Psoas muscle (tissue), 8 donors: Measurements from ENCODE around the gene ARAP3. TPM values are rescaled to one million over a fixed set of nuclear protein-coding genes. Genes with fewer than 3 reads are reported as not detected.
"Not testable (repeated sequence)": the region's sequence is repeated elsewhere in the genome, so short reads cannot be mapped to it uniquely, and the experiment has no call there.

Experiments used
- ATAC-seq, 4 donors: fragments of 200-7000 bp; cut with Tn5 transposase; one replicate each; pipeline ENCODE4 v1.9.1; 2020; ENCODE audit warnings: moderate library complexity in 3 of 4, mild to moderate bottlenecking in 2 of 4
- DNase-seq, 2 donors: peaks; one replicate each; pipeline ENCODE4 v3.0.0-alpha.2; 2020
- H3K27ac ChIP-seq: fragments of 200-600 bp; one replicate; pipeline ENCODE4 v1.8.0; 2022
- H3K27me3 ChIP-seq, 3 donors: fragments of 200-600 bp in 1 of 3; one replicate each; pipeline versions ENCODE4 v1.6.1 to v1.8.0; 2013 to 2022; ENCODE audit warnings: low read length in 2 of 3, mild to moderate bottlenecking in 2 of 3, moderate library complexity in 1 of 3; ENCODE audit not compliant: insufficient read depth in 3 of 3
- H3K36me3 ChIP-seq, 2 donors: fragments of 200-600 bp in 1 of 2; one replicate each; pipeline versions ENCODE4 v1.6.1 to v1.8.0; 2013 to 2022; ENCODE audit warnings: low read depth in 1 of 2, mild to moderate bottlenecking in 1 of 2, moderate library complexity in 1 of 2; ENCODE audit not compliant: insufficient read depth in 1 of 2
- H3K4me1 ChIP-seq: fragments of 200-600 bp; one replicate; pipeline ENCODE4 v1.8.0; 2022
- H3K4me3 ChIP-seq: fragments of 200-600 bp; one replicate; pipeline ENCODE4 v1.8.0; 2022; ENCODE audit warnings: mild to moderate bottlenecking
- H3K9me3 ChIP-seq: fragments of 200-600 bp; one replicate; pipeline ENCODE4 v1.8.0; 2022
- CTCF ChIP-seq: fragments of 200-600 bp; IDR thresholded peaks from one replicate; pipeline ENCODE4 v1.8.0; 2022; ENCODE audit warnings: antibody characterized with exemption
- WGBS, 3 donors: extraction: QIAGEN DNeasy Blood & Tissue Kit; methylation state at CpG; one replicate each; pipeline versions ENCODE4 v1.1.6 to v1.1.7; 2013; 5-methylcytosine and 5-hydroxymethylcytosine counted together
- intact Hi-C, 2 donors: fragments of 100-400 bp; cut with DNase I; formaldehyde crosslinking; loops; one replicate each; pipeline versions ENCODE4 v1.11.0 to v1.14.2; 2022
- long read RNA-seq, 2 donors: library from polyadenylated mRNA; unstranded; transcript quantifications; one replicate each; pipeline ENCODE4 v2.0.0, GENCODE V29; 2021
- polyA plus RNA-seq, 3 donors: library from polyadenylated mRNA; stranded (reverse); fragments of 200-250 nt; gene quantifications; one replicate each; pipeline ENCODE4 v1.2.3, GENCODE V29; 2013
- total RNA-seq, 4 donors: library from RNA; stranded (reverse); fragmentation: NEBNext Ultra II Directional in 2 of 4; extraction: Animal tissue kit (Norgen Biotek cat#: 25700) in 2 of 4; gene quantifications; one replicate each; pipeline versions ENCODE4 v1.2.1 to v1.2.4, GENCODE V29; 2021 to 2023
- donor health status: healthy with polysubstance abuse.
- donor health status: DM: no; HTN: no; CAD: no; lungs with moderate emphysema.
- donor health status: Bipolar disorder and iron deficiency.
- donor health status: healthy.
- donor health status: DM: yes; HTN: yes; CAD: no.
- donor health status: DM: no; HTN: no; CAD: no.
- donor health status: DM: no; HTN: no; CAD: no.
- donor health status: DM: yes; HTN: yes; CAD: no.

ARAP3 gene
- total RNA-seq (1 to 10 TPM; 5.2 to 10.0 (median 5.4) TPM), polyA plus RNA-seq (1 to 10 TPM; 2.4 to 4.5 (median 2.5) TPM)
- long read RNA-seq, donor 1, partial matches to known transcripts, result 0 of 2 reads
- long read RNA-seq, donor 1, other reads (novel, unspliced or antisense), result 2 of 2 reads
- long read RNA-seq, donor 2, partial matches to known transcripts, result 1 of 1 reads
- long read RNA-seq, donor 2, other reads (novel, unspliced or antisense), result 0 of 1 reads

GRCh38 chr5:141681695-141682641 is at the start of gene ARAP3:
Gene ARAP3 (minus strand): TSS chr5:141682230. CDS start chr5:141680486, 1,744 bp downstream.
- H3K4me1 ChIP-seq, result peaks cover 3% of the 10 kb centered on the region
- TF ChIP-seq CTCF, result no peak
- intact Hi-C loops, result no loop called here
- peak; percentile 85 to 87 for DNase-seq
- WGBS, 3 donors, result 4 to 10% (median 7%) methylated on average over 36 to 77 of the region's 77 CpGs
- no peaks in the 10 kb centered on the region for H3K9me3 ChIP-seq
- ATAC-seq, result peak; percentile 76 to 84 (median 80)
- H3K36me3 ChIP-seq, result no peaks in the 10 kb centered on the region
- H3K27me3 ChIP-seq, result peaks cover 0 to 20% (median 1%) of the 10 kb centered on the region in 3 donors
- peak within 1 kb of the TSS; percentile 67 for H3K27ac ChIP-seq
- H3K4me3 ChIP-seq, result peak within 1 kb of the TSS; percentile 65

- Histone ChIP-seq H3K36me3 (no peaks in the 10 kb centered on the region), H3K27me3 (no peaks in the 10 kb centered on the region), H3K9me3 (no peaks in the 10 kb centered on the region), H3K4me3 (no peak overlapping the region), H3K4me1 (peaks cover 5% of the 10 kb centered on the region), H3K27ac (no peak overlapping the region)
- no peak for DNase-seq
- intact Hi-C loops, result no loop called here
- WGBS, 3 donors, result 58 to 66% (median 65%) methylated on average over 6 of the region's 6 CpGs
- ATAC-seq, result no peak
- no peak for TF ChIP-seq CTCF
Observed at GRCh38 chr5:141729387-141730006, 47.5 kb upstream of the ARAP3 start.

GRCh38 chr5:141725891-141726290 is 43.9 kb upstream of the ARAP3 start:
- Histone ChIP-seq H3K4me1 (peaks cover 5% of the 10 kb centered on the region), H3K9me3 (no peaks in the 10 kb centered on the region), H3K27ac (no peak overlapping the region), H3K36me3 (no peaks in the 10 kb centered on the region), H3K4me3 (no peak overlapping the region), H3K27me3 (no peaks in the 10 kb centered on the region)
- intact Hi-C loops, result no loop called here
- no peak for DNase-seq
- no peak for ATAC-seq
- TF ChIP-seq CTCF, result no peak
- WGBS, 3 donors, result 54 to 64% (median 58%) methylated on average over 3 of the region's 3 CpGs

GRCh38 chr5:141725174-141725573 is 43.1 kb upstream of the ARAP3 start:
- H3K27ac ChIP-seq, DNase-seq, H3K4me3 ChIP-seq, intact Hi-C loops, H3K4me1 ChIP-seq, H3K27me3 ChIP-seq, H3K9me3 ChIP-seq, ATAC-seq, H3K36me3 ChIP-seq: not testable (repeated sequence)
- 86 to 89% (median 87%) methylated on average over 4 to 5 of the region's 5 CpGs for WGBS, 3 donors

GRCh38 chr5:141722266-141722665 is 40.2 kb upstream of the ARAP3 start:
- no peak for TF ChIP-seq CTCF
- intact Hi-C loops, result no loop called here
- peaks cover 0 to 9% (median 3%) of the 10 kb centered on the region in 3 donors for H3K27me3 ChIP-seq
- no peak overlapping the region for H3K4me3 ChIP-seq
- H3K4me1 ChIP-seq, result peaks cover 5% of the 10 kb centered on the region
- H3K27ac ChIP-seq, result no peak overlapping the region
- no peaks in the 10 kb centered on the region for H3K36me3 ChIP-seq
- DNase-seq, result no peak
- ATAC-seq, result no peak
- H3K9me3 ChIP-seq, result no peaks in the 10 kb centered on the region
